GM12878 (cell line): Measurements from ENCODE around the gene TCERG1L. TPM values are rescaled to one million over a fixed set of nuclear protein-coding genes. Genes with fewer than 3 reads are reported as not detected.

Experiments
- ATAC-seq: fragments of 200-7000 bp; cut with Tn5 transposase; 3 replicates; pipeline ENCODE4 v1.9.1; 2020; ENCODE audit warnings: mild to moderate bottlenecking, moderate library complexity
- BruUV-seq: library from RNA; stranded (reverse); fragments of 400-500 nt; replicated peaks from 2 replicates; lab custom pipeline; 2021; lab: Mats Ljungman, UMichigan
- CTCF ChIA-PET: fragments of 300-600 bp; sonication (Branson Sonifier 250); formaldehyde crosslinking; extraction: SDS; loops from one replicate; lab custom pipeline; 2021; ENCODE audit warnings: inconsistent platforms; lab: Yijun Ruan, JAX
- POLR2A ChIA-PET: fragments of 350-600 bp; formaldehyde crosslinking; extraction: SDS; loops from one replicate; lab custom pipeline; 2021; ENCODE audit warnings: inconsistent platforms; lab: Charles Lee
- RAD21 ChIA-PET: fragments of 300-600 bp; sonication (Branson Sonifier 250); formaldehyde crosslinking; loops from one replicate; lab custom pipeline; 2023; ENCODE audit warnings: antibody characterized with exemption; ENCODE audit not compliant: unreplicated experiment; lab: Charles Lee
- SMC1A ChIA-PET: fragments of 300-600 bp; sonication (Branson Sonifier 250); formaldehyde crosslinking; loops from one replicate; lab custom pipeline; 2023; ENCODE audit not compliant: unreplicated experiment, uncharacterized antibody; lab: Charles Lee
- DNase-seq: peaks from one replicate; pipeline ENCODE4 v3.0.0-alpha.2; 2011; ENCODE audit warnings: low read depth, low spot score
- FAIRE-seq: peaks from 3 replicates; lab custom pipeline; 2011; peaks lifted over from hg19 to GRCh38; lab: Jason Lieb, UNC
- H2AFZ ChIP-seq: 2 replicates; pipeline ENCODE4 v1.6.0; 2011; ENCODE audit warnings: low read depth, low read length, control low read depth; ENCODE audit not compliant: control insufficient read depth
- H3K27ac ChIP-seq: 2 replicates; pipeline ENCODE4 v1.5.1; 2011; ENCODE audit warnings: control low read depth; ENCODE audit not compliant: control insufficient read depth, insufficient read depth
- H3K27me3 ChIP-seq, 2 experiments: replicated peaks in 1 of 2; 2 replicates each; pipeline versions ENCODE4 v1.6.0 to v1.6.1; 2011; ENCODE audit warnings: low read length in 1 of 2; ENCODE audit not compliant: control insufficient read depth in 2 of 2, insufficient read depth in 2 of 2
- H3K36me3 ChIP-seq, 2 experiments: 2 replicates each; pipeline ENCODE4 v1.5.1; 2011; ENCODE audit warnings: low read length in 1 of 2; ENCODE audit not compliant: control insufficient read depth in 2 of 2, insufficient read depth in 2 of 2
- H3K4me1 ChIP-seq: 2 replicates; pipeline ENCODE4 v1.6.1; 2011; ENCODE audit warnings: mild to moderate bottlenecking, low read length, moderate library complexity, mixed read lengths; ENCODE audit not compliant: control insufficient read depth, insufficient read depth
- H3K4me2 ChIP-seq: 2 replicates; pipeline ENCODE4 v1.6.0; 2011; ENCODE audit warnings: control low read depth; ENCODE audit not compliant: control insufficient read depth, insufficient read depth
- H3K4me3 ChIP-seq: fragments of 200-600 bp; sonication (generic); 2 replicates; pipeline ENCODE4 v1.5.1; 2016
- H3K79me2 ChIP-seq: 2 replicates; pipeline ENCODE4 v1.6.0; 2011; ENCODE audit warnings: low read length; ENCODE audit not compliant: control insufficient read depth, insufficient read depth
- H3K9ac ChIP-seq: 2 replicates; pipeline ENCODE4 v1.8.0; 2011; ENCODE audit warnings: low read length, control low read depth, mixed read lengths; ENCODE audit not compliant: control insufficient read depth, insufficient read depth
- H3K9me3 ChIP-seq: replicated peaks from 3 replicates; pipeline ENCODE4 v1.5.1; 2011; ENCODE audit warnings: mild to moderate bottlenecking, low read length; ENCODE audit not compliant: control insufficient read depth, insufficient read depth
- H4K20me1 ChIP-seq: 2 replicates; pipeline ENCODE4 v1.6.0; 2011; ENCODE audit not compliant: control insufficient read depth, insufficient read depth
- BCL11A ChIP-seq: IDR thresholded peaks from 2 replicates; pipeline ENCODE4 v1.6.1; 2011; ENCODE audit warnings: low read depth, low read length
- BHLHE40 ChIP-seq, 2 experiments: fragments of 450-650 bp in 1 of 2; IDR thresholded peaks; 2 replicates each; pipeline ENCODE4 v1.6.1; 2011 to 2017; ENCODE audit warnings: low read depth in 2 of 2, borderline replicate concordance in 1 of 2, improper control_type of control experiment in 1 of 2, low read length in 1 of 2, mild to moderate bottlenecking in 1 of 2
- BRCA1 ChIP-seq: IDR thresholded peaks from 2 replicates; pipeline ENCODE4 v1.6.1; 2011; ENCODE audit warnings: low read depth, low read length, improper control_type of control experiment
- CEBPB ChIP-seq, 2 experiments: fragments of 150-350 bp in 1 of 2; IDR thresholded peaks; 2 replicates each; pipeline ENCODE4 v1.6.1; 2012 to 2014; ENCODE audit warnings: low read depth in 2 of 2, low read length in 2 of 2, borderline replicate concordance in 1 of 2, inconsistent platforms in 1 of 2
- POLR2AphosphoS5 ChIP-seq: IDR thresholded peaks from 2 replicates; pipeline ENCODE4 v1.6.1; 2011; ENCODE audit warnings: mild to moderate bottlenecking, low read length, inconsistent platforms
- RAD51 ChIP-seq: fragments of 450-650 bp; IDR thresholded peaks from 2 replicates; pipeline ENCODE4 v1.6.1; 2016; ENCODE audit warnings: moderate library complexity, mild to moderate bottlenecking, inconsistent platforms
- ZNF207 ChIP-seq: fragments of 450-650 bp; IDR thresholded peaks from 2 replicates; pipeline ENCODE4 v1.6.1; 2014; ENCODE audit warnings: antibody characterized with exemption, mild to moderate bottlenecking, borderline replicate concordance
- ZNF274 ChIP-seq: IDR thresholded peaks from one replicate; pipeline ENCODE4 v1.8.0; 2011; ENCODE audit not compliant: insufficient read length, insufficient read depth
- WGBS: methylation state at CpG from one replicate; pipeline ENCODE4 v1.1.6; 2016; ENCODE audit warnings: low lambda C conversion rate; ENCODE audit not compliant: insufficient replicate concordance, insufficient coverage; ENCODE audit errors: missing lambda C conversion rate; 5-methylcytosine and 5-hydroxymethylcytosine counted together
- in situ Hi-C: fragments of 300-500 bp; cut with MboI; formaldehyde crosslinking; loops from 9 replicates; pipeline ENCODE4 v1.14.3; 2018; ENCODE audit warnings: mixed read lengths
- intact Hi-C: fragments of 100-400 bp; cut with micrococcal nuclease; formaldehyde crosslinking; loops from one replicate; pipeline ENCODE4 v1.14.2; 2022; ENCODE audit not compliant: unreplicated experiment
- polyA plus RNA-seq, 11 experiments: library from polyadenylated mRNA; depleted of rRNA in 4 of 11; unstranded in 6 of 11; stranded (reverse) in 5 of 11; fragments of >200 nt; fragmentation: Nextera tagmentation in 4 of 11; fragmentation: Illumina TruSeq in 1 of 11; extraction: Ambion mirVana in 4 of 11; extraction: Trizol in 1 of 11; gene quantifications; 1 replicate in 1 of 11; 2 replicates in 10 of 11; pipeline versions ENCODE4 v1.2.1 to v1.2.3, GENCODE V29; 2011 to 2016; ENCODE audit warnings: inconsistent platforms in 2 of 11, missing spikeins in 2 of 11, low read depth in 1 of 11
- total RNA-seq, 4 experiments: library from RNA; depleted of rRNA in 3 of 4; stranded (reverse); fragments of >200 nt in 3 of 4; fragmentation: Illumina TruSeq in 1 of 4; extraction: Trizol in 1 of 4; gene quantifications; 2 replicates each; pipeline versions ENCODE4 v1.2.1 to v1.2.3, GENCODE V29; 2013 to 2021
- TF ChIP-seq, protein P1 (sequence below): fragments of 450-650 bp; IDR thresholded peaks from 2 replicates; pipeline ENCODE4 v1.6.1; 2017; ENCODE audit warnings: antibody characterized with exemption, mild to moderate bottlenecking, moderate library complexity
- TF ChIP-seq, protein P2 (sequence below): IDR thresholded peaks from 2 replicates; pipeline ENCODE4 v1.6.1; 2012; ENCODE audit warnings: mild to moderate bottlenecking, low read depth, low read length
- TF ChIP-seq, protein P3 (sequence below): fragments of 450-650 bp; IDR thresholded peaks from 2 replicates; pipeline ENCODE4 v1.6.1; 2017; ENCODE audit warnings: mild to moderate bottlenecking, moderate library complexity
- TF ChIP-seq, protein P4 (sequence below): IDR thresholded peaks from 2 replicates; pipeline ENCODE4 v1.6.1; 2012; ENCODE audit warnings: low read depth, low read length, improper control_type of control experiment

The TCERG1L gene
- total and polyA plus RNA-seq, 10 of the 15 experiments (the other 5 are each of a cell fraction or from before 2014, with no cell fraction given): not detected

DNA sequence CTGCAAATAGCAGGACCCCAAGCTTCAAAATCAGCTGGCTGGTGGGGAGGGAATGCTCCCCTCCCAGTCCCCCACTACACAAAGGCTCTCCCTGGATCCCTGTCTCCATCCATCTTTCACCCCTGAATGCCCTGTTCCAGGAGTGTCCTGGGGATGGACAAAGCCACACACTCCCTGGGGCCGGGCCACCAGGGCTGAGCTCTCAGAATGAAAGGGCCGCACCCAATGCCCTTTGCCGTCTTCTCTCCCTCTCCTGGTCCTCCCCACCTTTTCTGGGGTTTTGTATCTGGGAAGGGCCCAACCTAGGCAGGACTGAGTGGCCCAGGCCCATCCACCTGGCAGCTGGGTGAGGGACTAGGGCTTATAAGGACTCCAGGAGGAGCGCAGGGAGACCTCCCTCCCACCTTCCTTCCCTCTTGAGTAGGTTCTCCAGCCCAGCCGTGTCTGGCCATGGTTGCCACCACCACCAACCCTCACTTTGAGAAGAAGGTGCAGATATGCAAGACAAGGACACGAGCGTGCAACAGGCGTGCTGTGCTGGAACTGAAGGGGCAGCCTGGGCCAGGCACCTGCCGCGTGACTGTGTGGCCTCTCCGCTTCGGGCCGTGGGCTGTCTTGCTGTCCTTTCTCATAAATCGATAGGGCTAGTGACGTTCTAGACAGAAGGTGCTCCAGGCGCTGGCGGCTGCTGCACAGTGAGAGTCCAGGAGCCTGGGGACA lies 157.1 kb downstream of the TCERG1L start:
- ChIA-PET RAD21 (no interaction called here), CTCF (no interaction called here), SMC1A (no interaction called here), POLR2A (no interaction called here)
- WGBS: 48% methylated on average over 17 of the region's 17 CpGs
- H4K20me1 ChIP-seq: no peaks in the 10 kb centered on the region
- FAIRE-seq (no peak), ATAC-seq (no peak), DNase-seq (no peak)
- BruUV-seq: no TSS peak
- no peak overlapping the region for H2AFZ ChIP-seq
- intact Hi-C loops (no loop called here), in situ Hi-C loops (no loop called here)
- no peak overlapping the region for H3K9ac ChIP-seq
- no peak overlapping the region for H3K4me3 ChIP-seq
- no peaks in the 10 kb centered on the region for H3K79me2 ChIP-seq
- H3K27ac ChIP-seq: no peak overlapping the region
- no peaks in the 10 kb centered on the region for H3K27me3 ChIP-seq
- no peaks in the 10 kb centered on the region; the same call in 2 of the 3 replicates for H3K9me3 ChIP-seq
- H3K4me2 ChIP-seq: no peak overlapping the region
- no peaks in the 10 kb centered on the region for H3K36me3 ChIP-seq
- H3K4me1 ChIP-seq: no peaks in the 10 kb centered on the region
- TF ChIP-seq ZNF207 (no peak), BHLHE40 (IDR thresholded peaks at IDR 0.05; ENCODE audit: borderline replicate concordance in 1 of 2, low read depth in 2 of 2, low read length in 1 of 2) (no peak), RAD51 (no peak), CEBPB (IDR thresholded peaks at IDR 0.05; ENCODE audit: borderline replicate concordance in 1 of 2, low read depth in 2 of 2, low read length in 2 of 2) (no peak), BRCA1 (no peak), POLR2AphosphoS5 (no peak), BCL11A (no peak), ZNF274 (no peak)
- TF ChIP-seq, protein P1, sequence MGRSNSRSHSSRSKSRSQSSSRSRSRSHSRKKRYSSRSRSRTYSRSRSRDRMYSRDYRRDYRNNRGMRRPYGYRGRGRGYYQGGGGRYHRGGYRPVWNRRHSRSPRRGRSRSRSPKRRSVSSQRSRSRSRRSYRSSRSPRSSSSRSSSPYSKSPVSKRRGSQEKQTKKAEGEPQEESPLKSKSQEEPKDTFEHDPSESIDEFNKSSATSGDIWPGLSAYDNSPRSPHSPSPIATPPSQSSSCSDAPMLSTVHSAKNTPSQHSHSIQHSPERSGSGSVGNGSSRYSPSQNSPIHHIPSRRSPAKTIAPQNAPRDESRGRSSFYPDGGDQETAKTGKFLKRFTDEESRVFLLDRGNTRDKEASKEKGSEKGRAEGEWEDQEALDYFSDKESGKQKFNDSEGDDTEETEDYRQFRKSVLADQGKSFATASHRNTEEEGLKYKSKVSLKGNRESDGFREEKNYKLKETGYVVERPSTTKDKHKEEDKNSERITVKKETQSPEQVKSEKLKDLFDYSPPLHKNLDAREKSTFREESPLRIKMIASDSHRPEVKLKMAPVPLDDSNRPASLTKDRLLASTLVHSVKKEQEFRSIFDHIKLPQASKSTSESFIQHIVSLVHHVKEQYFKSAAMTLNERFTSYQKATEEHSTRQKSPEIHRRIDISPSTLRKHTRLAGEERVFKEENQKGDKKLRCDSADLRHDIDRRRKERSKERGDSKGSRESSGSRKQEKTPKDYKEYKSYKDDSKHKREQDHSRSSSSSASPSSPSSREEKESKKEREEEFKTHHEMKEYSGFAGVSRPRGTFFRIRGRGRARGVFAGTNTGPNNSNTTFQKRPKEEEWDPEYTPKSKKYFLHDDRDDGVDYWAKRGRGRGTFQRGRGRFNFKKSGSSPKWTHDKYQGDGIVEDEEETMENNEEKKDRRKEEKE: no peak
- TF ChIP-seq, protein P2, sequence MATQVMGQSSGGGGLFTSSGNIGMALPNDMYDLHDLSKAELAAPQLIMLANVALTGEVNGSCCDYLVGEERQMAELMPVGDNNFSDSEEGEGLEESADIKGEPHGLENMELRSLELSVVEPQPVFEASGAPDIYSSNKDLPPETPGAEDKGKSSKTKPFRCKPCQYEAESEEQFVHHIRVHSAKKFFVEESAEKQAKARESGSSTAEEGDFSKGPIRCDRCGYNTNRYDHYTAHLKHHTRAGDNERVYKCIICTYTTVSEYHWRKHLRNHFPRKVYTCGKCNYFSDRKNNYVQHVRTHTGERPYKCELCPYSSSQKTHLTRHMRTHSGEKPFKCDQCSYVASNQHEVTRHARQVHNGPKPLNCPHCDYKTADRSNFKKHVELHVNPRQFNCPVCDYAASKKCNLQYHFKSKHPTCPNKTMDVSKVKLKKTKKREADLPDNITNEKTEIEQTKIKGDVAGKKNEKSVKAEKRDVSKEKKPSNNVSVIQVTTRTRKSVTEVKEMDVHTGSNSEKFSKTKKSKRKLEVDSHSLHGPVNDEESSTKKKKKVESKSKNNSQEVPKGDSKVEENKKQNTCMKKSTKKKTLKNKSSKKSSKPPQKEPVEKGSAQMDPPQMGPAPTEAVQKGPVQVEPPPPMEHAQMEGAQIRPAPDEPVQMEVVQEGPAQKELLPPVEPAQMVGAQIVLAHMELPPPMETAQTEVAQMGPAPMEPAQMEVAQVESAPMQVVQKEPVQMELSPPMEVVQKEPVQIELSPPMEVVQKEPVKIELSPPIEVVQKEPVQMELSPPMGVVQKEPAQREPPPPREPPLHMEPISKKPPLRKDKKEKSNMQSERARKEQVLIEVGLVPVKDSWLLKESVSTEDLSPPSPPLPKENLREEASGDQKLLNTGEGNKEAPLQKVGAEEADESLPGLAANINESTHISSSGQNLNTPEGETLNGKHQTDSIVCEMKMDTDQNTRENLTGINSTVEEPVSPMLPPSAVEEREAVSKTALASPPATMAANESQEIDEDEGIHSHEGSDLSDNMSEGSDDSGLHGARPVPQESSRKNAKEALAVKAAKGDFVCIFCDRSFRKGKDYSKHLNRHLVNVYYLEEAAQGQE: no peak
- TF ChIP-seq, protein P3, sequence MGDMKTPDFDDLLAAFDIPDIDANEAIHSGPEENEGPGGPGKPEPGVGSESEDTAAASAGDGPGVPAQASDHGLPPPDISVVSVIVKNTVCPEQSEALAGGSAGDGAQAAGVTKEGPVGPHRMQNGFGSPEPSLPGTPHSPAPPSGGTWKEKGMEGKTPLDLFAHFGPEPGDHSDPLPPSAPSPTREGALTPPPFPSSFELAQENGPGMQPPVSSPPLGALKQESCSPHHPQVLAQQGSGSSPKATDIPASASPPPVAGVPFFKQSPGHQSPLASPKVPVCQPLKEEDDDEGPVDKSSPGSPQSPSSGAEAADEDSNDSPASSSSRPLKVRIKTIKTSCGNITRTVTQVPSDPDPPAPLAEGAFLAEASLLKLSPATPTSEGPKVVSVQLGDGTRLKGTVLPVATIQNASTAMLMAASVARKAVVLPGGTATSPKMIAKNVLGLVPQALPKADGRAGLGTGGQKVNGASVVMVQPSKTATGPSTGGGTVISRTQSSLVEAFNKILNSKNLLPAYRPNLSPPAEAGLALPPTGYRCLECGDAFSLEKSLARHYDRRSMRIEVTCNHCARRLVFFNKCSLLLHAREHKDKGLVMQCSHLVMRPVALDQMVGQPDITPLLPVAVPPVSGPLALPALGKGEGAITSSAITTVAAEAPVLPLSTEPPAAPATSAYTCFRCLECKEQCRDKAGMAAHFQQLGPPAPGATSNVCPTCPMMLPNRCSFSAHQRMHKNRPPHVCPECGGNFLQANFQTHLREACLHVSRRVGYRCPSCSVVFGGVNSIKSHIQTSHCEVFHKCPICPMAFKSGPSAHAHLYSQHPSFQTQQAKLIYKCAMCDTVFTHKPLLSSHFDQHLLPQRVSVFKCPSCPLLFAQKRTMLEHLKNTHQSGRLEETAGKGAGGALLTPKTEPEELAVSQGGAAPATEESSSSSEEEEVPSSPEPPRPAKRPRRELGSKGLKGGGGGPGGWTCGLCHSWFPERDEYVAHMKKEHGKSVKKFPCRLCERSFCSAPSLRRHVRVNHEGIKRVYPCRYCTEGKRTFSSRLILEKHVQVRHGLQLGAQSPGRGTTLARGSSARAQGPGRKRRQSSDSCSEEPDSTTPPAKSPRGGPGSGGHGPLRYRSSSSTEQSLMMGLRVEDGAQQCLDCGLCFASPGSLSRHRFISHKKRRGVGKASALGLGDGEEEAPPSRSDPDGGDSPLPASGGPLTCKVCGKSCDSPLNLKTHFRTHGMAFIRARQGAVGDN: no peak
- TF ChIP-seq, protein P4, sequence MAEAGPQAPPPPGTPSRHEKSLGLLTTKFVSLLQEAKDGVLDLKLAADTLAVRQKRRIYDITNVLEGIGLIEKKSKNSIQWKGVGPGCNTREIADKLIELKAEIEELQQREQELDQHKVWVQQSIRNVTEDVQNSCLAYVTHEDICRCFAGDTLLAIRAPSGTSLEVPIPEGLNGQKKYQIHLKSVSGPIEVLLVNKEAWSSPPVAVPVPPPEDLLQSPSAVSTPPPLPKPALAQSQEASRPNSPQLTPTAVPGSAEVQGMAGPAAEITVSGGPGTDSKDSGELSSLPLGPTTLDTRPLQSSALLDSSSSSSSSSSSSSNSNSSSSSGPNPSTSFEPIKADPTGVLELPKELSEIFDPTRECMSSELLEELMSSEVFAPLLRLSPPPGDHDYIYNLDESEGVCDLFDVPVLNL: no peak
